Ishikawa (cell line): ENCODE data around the gene VSTM2A.

Experiments used
- CEBPB ChIP-seq: IDR thresholded peaks from 2 replicates; pipeline ENCODE4 v1.6.1; 2012
- EP300 ChIP-seq: IDR thresholded peaks from 2 replicates; pipeline ENCODE4 v1.6.1; 2012; ENCODE audit warnings: borderline replicate concordance
- MAX ChIP-seq: IDR thresholded peaks from 2 replicates; pipeline ENCODE4 v1.6.1; 2012
- NFIC ChIP-seq: IDR thresholded peaks from 2 replicates; pipeline ENCODE4 v1.6.1; 2012
- RAD21 ChIP-seq: IDR thresholded peaks from 2 replicates; pipeline ENCODE4 v1.6.1; 2012; ENCODE audit warnings: low read depth
- REST ChIP-seq: IDR thresholded peaks from 2 replicates; pipeline ENCODE4 v1.6.1; 2012; ENCODE audit warnings: low read depth, mild to moderate bottlenecking
- TAF1 ChIP-seq: IDR thresholded peaks from 2 replicates; pipeline ENCODE4 v1.6.1; 2012; ENCODE audit warnings: low read depth, mild to moderate bottlenecking
- TCF12 ChIP-seq: IDR thresholded peaks from 2 replicates; pipeline ENCODE4 v1.6.1; 2012; ENCODE audit warnings: low read depth

GRCh38 chr7:54591404-54592386 lies 49.5 kb downstream of the VSTM2A start:
- no peak for TF ChIP-seq NFIC
- TF ChIP-seq CEBPB: no peak
- no peak for TF ChIP-seq TCF12
- no peak for TF ChIP-seq REST
- no peak for TF ChIP-seq EP300
- no peak for TF ChIP-seq MAX
- TF ChIP-seq TAF1: no peak
- TF ChIP-seq RAD21: no peak
